Activated naive CD4-positive, alpha-beta T cell treated with anti-CD3 and anti-CD28 coated beads, Interleukin-2, amount 10 ng/mL, durations not matched to agents 7 days and 5 days (primary cell): ENCODE results near the gene SNX21.

Experiments used
- CTCF ChIA-PET: fragments of 350-600 bp; sonication (Branson Sonifier 250); formaldehyde crosslinking; loops from one replicate; lab custom pipeline; 2021; ENCODE audit warnings: antibody characterized with exemption; lab: Charles Lee
- DNase-seq: peaks from one replicate; pipeline ENCODE4 v3.0.0-alpha.2; 2020
- H3K27ac Mint-ChIP-seq: one replicate; pipeline ENCODE4 v1.8.0; 2021; ENCODE audit warnings: mild to moderate bottlenecking, moderate library complexity, mixed read lengths
- H3K27me3 Mint-ChIP-seq: one replicate; pipeline ENCODE4 v1.8.0; 2021; ENCODE audit warnings: mild to moderate bottlenecking, mixed read lengths
- H3K36me3 Mint-ChIP-seq: one replicate; pipeline ENCODE4 v1.8.0; 2021; ENCODE audit warnings: mixed read lengths
- H3K4me1 Mint-ChIP-seq: one replicate; pipeline ENCODE4 v1.8.0; 2021; ENCODE audit warnings: mixed read lengths
- H3K4me3 Mint-ChIP-seq: one replicate; pipeline ENCODE4 v1.8.0; 2021; ENCODE audit warnings: mild to moderate bottlenecking, moderate library complexity, mixed read lengths
- H3K9me3 Mint-ChIP-seq: one replicate; pipeline ENCODE4 v1.8.0; 2021; ENCODE audit warnings: mixed read lengths

The SNX21 gene

GRCh38 chr20:45813489-45813888 is 20.1 kb upstream of the SNX21 start:
- Mint-ChIP-seq H3K4me3 (peak overlapping the region; percentile 91), H3K4me1 (peaks cover 41% of the 10 kb centered on the region), H3K36me3 (peaks cover 65% of the 10 kb centered on the region), H3K27me3 (no peaks in the 10 kb centered on the region), H3K27ac (peak overlapping the region; percentile 86), H3K9me3 (no peaks in the 10 kb centered on the region)
- CTCF ChIA-PET: interaction anchor here (0.9 to 2.6 kb wide), 4 partner anchors 11 to 156 kb away, joined by 3 to 13 read pairs (median 6); no protein-coding TSS in a partner anchor
- DNase-seq: no peak

DNA sequence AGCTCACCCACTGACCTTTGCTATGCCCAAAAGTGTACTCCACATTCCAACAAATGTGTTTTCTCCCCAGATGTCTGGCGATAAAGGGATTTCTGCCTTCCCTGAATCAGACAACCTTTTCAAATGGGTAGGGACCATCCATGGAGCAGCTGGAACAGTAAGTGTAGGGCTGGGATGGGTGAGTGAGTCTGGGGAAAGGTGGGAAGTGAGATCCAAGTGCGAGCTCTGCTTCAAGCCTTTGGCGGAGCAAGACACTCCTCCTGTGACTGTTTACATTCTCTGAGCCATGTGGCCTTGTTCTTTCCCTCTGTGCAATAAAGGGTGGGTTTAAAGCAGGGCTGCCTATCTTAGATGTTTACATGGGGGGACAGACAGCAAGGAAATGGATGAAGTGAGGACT is 19.3 kb upstream of the SNX21 start:
- no peak overlapping the region for H3K27ac Mint-ChIP-seq
- CTCF ChIA-PET: interaction anchor here (2.0 to 2.6 kb wide), 2 partner anchors 10 to 15 kb away, joined by 8 to 13 read pairs; no protein-coding TSS in a partner anchor
- no peaks in the 10 kb centered on the region for H3K27me3 Mint-ChIP-seq
- H3K4me3 Mint-ChIP-seq: peak overlapping the region; percentile 31
- peaks cover 59% of the 10 kb centered on the region for H3K36me3 Mint-ChIP-seq
- H3K4me1 Mint-ChIP-seq: peaks cover 41% of the 10 kb centered on the region
- H3K9me3 Mint-ChIP-seq: no peaks in the 10 kb centered on the region
- DNase-seq: no peak

GRCh38 chr20:45816951-45817350 is 16.6 kb upstream of the SNX21 start:
- DNase-seq: no peak
- Mint-ChIP-seq H3K27ac (no peak overlapping the region), H3K4me3 (no peak overlapping the region), H3K36me3 (peaks cover 37% of the 10 kb centered on the region), H3K4me1 (peaks cover 34% of the 10 kb centered on the region), H3K27me3 (peaks cover 7% of the 10 kb centered on the region), H3K9me3 (no peaks in the 10 kb centered on the region)
- CTCF ChIA-PET: interaction anchor here (0.8 to 0.9 kb wide), 2 partner anchors 18 to 153 kb away, joined by 3 to 4 read pairs; no protein-coding TSS in a partner anchor

DNA sequence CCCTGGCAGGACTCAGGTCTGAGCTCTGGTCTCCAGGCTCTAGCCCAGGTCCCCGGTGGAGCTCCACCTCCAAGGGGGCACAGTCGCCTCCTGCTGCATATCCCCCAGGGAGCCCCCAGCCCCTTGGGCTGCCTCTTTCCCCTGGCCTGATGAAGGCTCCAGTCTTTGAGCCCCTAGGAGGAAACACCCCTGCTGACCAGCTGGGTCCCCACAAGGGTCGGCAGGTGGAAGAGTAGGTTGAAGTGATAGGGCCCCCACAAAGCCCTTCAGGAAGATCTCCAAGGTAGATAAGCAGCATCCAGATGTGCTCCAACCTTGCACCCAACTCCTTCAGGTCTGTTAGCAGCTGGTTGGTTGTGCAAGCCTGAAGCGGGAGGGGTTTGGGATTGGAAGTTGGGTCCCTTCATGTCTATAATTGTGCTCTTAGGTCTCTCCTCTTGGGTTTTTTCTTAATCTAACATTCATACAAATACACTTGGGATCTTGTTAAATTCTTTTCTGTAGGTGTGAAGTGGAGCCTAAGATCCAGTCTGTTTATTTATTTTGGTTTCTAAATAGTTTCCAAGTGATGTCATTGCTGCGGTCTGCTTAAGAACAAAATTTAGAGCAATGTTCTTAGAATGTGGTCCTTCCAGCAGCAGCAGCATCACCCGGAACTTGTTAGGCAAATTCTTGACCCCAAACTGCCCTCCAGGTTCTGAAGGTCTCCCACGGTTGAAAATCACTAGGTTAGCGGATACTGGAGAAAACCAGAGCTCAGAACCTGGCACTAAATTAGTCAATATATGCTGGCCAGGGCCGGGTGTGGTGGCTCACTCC is 16.0 kb upstream of the SNX21 start:
- H3K27ac Mint-ChIP-seq: no peak overlapping the region
- H3K4me3 Mint-ChIP-seq: no peak overlapping the region
- CTCF ChIA-PET: interaction anchor here (0.8 to 0.9 kb wide), 2 partner anchors 18 to 153 kb away, joined by 3 to 4 read pairs; no protein-coding TSS in a partner anchor
- H3K9me3 Mint-ChIP-seq: no peaks in the 10 kb centered on the region
- DNase-seq: no peak
- peaks cover 31% of the 10 kb centered on the region for H3K4me1 Mint-ChIP-seq
- H3K27me3 Mint-ChIP-seq: peaks cover 14% of the 10 kb centered on the region
- peaks cover 32% of the 10 kb centered on the region for H3K36me3 Mint-ChIP-seq

DNA sequence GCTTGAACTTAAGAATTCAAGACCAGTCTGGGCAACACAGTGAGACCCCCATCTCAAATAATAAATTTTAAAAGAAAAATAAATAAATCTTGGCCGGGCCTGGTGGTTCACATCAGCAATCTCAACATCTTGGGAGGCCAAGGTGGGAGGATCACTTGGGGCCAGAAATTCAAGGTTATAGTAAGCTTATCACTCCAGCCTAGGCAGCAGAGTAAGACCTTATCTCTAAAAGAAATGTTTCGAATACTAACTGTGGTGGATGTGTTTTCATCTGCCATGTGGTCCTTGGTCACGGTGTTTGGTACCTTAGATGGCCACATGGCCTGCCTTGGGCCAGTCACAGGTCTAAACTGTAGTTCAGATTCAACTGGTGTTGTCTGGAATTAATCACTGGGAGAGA is 15.4 kb upstream of the SNX21 start:
- H3K9me3 Mint-ChIP-seq: no peaks in the 10 kb centered on the region
- H3K4me1 Mint-ChIP-seq: peaks cover 28% of the 10 kb centered on the region
- H3K4me3 Mint-ChIP-seq: no peak overlapping the region
- no peak overlapping the region for H3K27ac Mint-ChIP-seq
- DNase-seq: no peak
- peaks cover 20% of the 10 kb centered on the region for H3K27me3 Mint-ChIP-seq
- H3K36me3 Mint-ChIP-seq: peaks cover 26% of the 10 kb centered on the region
- CTCF ChIA-PET: interaction anchor here (0.7 kb wide), 1 partner anchor 24 kb away, joined by 3 read pairs; no protein-coding TSS in a partner anchor

- Mint-ChIP-seq H3K4me1 (peaks cover 29% of the 10 kb centered on the region), H3K9me3 (no peaks in the 10 kb centered on the region), H3K27ac (no peak overlapping the region), H3K27me3 (peaks cover 33% of the 10 kb centered on the region), H3K36me3 (peaks cover 20% of the 10 kb centered on the region), H3K4me3 (no peak overlapping the region)
- DNase-seq: no peak
- CTCF ChIA-PET: no interaction called here
These were observed 14.1 kb upstream of the SNX21 start for GRCh38 chr20:45819466-45819865.

DNA sequence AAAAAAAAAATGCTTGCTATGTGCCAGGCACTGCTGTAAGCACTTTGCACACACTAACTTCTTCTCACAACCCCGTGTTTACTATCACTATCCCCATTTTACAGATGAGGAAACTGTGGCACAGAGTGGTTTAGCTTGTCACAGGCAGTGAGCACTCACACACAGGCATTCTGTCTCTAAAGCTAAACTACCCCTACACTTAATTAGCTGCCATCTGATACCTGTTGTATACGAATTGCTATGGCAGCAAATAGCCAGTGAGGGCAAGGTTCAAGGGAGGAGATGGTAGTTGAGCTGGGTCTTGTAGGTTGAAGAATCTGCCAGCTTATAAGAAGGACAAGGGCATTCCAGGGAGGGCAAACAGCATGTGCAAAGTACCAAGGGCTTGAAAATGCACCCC is 11.7 kb upstream of the SNX21 start:
- H3K36me3 Mint-ChIP-seq: peaks cover 5% of the 10 kb centered on the region
- CTCF ChIA-PET: interaction anchor here (0.9 to 3.6 kb wide), 2 partner anchors 112 to 148 kb away, joined by 3 to 20 read pairs; no protein-coding TSS in a partner anchor
- no peak for DNase-seq
- peaks cover 48% of the 10 kb centered on the region for H3K27me3 Mint-ChIP-seq
- no peak overlapping the region for H3K27ac Mint-ChIP-seq
- H3K4me1 Mint-ChIP-seq: peaks cover 21% of the 10 kb centered on the region
- no peak overlapping the region for H3K4me3 Mint-ChIP-seq
- no peaks in the 10 kb centered on the region for H3K9me3 Mint-ChIP-seq

DNA sequence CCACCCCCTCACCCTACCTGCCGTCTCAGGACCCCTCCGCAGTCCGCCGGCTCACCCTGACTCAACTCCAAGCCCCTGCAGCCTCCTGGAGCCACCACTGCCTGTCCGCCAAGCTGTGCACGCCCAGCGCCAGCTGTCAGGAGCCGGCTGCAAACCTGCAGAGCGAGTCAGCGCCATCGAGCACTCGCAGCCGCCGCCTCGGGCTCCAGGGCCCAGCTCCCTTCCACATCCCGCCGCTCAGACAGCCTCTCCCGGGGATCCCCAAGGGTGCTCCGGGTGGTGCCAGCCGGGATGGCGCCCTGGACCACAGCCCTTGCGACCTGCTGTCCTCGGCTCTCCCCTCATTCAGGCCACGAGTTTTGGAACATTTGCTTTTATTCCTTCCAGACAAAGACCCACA is 10.7 kb upstream of the SNX21 start:
- Mint-ChIP-seq H3K9me3 (no peaks in the 10 kb centered on the region), H3K4me1 (peaks cover 18% of the 10 kb centered on the region), H3K27me3 (peaks cover 56% of the 10 kb centered on the region), H3K27ac (no peak overlapping the region), H3K4me3 (no peak overlapping the region), H3K36me3 (peaks cover 1% of the 10 kb centered on the region)
- CTCF ChIA-PET: interaction anchor here (0.9 to 3.6 kb wide), 2 partner anchors 111 to 147 kb away, joined by 3 to 20 read pairs; no protein-coding TSS in a partner anchor
- DNase-seq: peak; percentile 32

DNA sequence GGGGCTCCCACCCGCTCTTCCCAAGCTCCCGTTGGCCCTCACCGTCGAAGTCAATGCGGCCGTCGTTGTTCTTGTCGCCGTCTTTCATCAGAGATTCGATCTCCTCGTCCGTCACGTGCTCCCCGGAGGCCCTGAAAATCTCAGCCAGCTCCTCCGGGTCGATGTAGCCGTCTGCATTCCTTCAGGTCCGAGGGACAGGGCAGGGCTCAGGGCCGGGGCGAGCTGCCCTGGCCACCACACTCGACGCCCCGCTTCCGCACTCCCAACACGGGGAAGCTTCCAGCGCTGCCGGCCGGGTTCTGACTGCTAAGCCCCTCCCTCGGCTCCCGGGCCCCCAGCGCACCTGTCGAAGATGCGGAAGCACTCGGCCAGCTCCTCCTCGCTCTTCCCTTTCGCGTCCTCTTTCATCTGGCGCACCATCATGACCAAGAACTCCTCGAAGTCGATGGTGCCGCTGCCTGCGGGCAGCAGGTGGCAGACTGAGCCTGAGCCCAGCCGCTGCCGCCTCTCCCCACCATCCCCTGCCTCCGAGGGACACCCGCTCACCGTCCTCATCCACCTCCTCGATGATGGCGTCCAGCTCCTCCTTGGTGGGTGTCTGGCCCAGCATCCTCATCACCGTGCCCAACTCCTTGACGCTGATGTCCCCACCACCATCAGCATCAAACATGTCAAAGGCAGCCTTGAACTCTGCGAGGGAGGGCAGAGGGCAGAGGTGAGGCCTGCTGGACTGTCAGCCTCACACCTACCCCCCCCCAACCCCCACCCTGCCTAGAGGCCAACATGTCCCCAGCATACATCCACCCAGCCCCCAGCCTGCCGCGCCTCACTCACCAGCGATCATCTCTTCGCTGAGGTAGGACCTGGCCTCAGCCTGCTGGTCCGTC is 9.4 kb upstream of the SNX21 start:
- Mint-ChIP-seq H3K27ac (no peak overlapping the region), H3K27me3 (peaks cover 64% of the 10 kb centered on the region), H3K4me3 (peak overlapping the region; percentile 34), H3K4me1 (peaks cover 18% of the 10 kb centered on the region), H3K36me3 (peaks cover 1% of the 10 kb centered on the region), H3K9me3 (no peaks in the 10 kb centered on the region)
- CTCF ChIA-PET: interaction anchor here (0.6 to 3.6 kb wide), 15 partner anchors 9 to 164 kb away, joined by 3 to 20 read pairs (median 4); partner anchors contain the start of genes SNX21 and ZNF335
- DNase-seq: peak; percentile 72

- Mint-ChIP-seq H3K36me3 (peaks cover 1% of the 10 kb centered on the region), H3K27ac (no peak overlapping the region), H3K27me3 (peaks cover 70% of the 10 kb centered on the region), H3K4me3 (no peak overlapping the region), H3K4me1 (peaks cover 18% of the 10 kb centered on the region), H3K9me3 (no peaks in the 10 kb centered on the region)
- DNase-seq: no peak
- CTCF ChIA-PET: interaction anchor here (0.6 to 0.9 kb wide), 3 partner anchors 15 to 139 kb away, joined by 3 read pairs; no protein-coding TSS in a partner anchor
These were observed 7.1 kb upstream of the SNX21 start for GRCh38 chr20:45826381-45827019.

DNA sequence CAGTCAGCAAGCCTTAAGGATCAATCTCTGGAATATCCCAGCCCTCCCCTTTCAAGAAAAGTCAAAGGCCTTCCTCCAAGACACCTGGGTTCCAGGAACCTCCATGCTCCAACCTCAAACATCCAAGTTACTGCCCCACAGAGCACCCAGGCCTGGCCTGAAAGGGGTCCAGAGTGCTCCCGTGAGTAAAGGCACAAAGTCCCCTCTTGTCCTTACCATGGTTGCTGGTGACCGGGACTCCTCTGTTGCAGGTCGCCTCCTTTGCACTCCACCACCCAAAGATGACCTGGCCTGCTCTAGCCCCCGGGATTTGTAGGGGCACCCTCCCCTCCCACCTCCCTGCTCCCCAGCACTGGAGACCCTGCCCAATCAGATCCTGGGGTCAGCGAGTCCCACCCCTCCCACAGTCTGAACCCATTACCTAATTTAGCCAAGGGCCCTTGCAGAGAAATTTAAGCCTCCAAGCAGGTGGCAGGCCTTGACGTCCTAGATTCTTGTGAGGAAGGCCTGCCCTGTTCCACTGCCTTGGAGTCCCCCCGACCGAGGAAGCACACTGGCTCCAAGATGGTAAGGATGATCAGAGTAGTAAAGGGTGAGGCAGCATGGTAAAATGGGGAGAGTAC is 6.5 kb upstream of the SNX21 start, which contains the start of gene TNNC2:
Gene TNNC2 (minus strand): TSS at position 283 of the 623 bp plus-strand sequence. CDS start 64 bp downstream, at position 219.
- CTCF ChIA-PET: no interaction called here
- Mint-ChIP-seq H3K27ac (no peak within 1 kb of the TSS), H3K4me1 (peaks cover 18% of the 10 kb centered on the region), H3K27me3 (peaks cover 64% of the 10 kb centered on the region), H3K36me3 (peaks cover 1% of the 10 kb centered on the region), H3K9me3 (no peaks in the 10 kb centered on the region), H3K4me3 (no peak within 1 kb of the TSS)
- DNase-seq: no peak

DNA sequence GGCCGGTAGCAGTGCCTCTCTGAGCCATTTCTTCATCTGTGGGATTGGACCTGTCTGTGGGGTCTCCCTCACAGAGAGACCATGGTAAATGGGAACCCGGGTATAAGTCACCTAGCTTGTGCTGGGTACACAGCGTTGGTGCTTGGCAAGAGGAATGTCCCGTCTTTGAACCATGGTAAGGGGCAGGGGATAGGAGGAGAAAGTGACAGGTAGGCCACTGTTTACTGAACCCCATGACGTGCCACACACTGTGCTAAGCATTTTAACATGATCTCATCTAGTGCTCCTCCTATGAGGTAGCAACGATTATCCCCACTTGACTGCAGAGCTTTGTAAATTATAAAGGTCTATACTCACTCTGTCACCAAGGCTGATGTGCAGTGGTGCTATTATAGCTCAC is 5.9 kb upstream of the SNX21 start:
- peaks cover 16% of the 10 kb centered on the region for H3K4me1 Mint-ChIP-seq
- no peak overlapping the region for H3K27ac Mint-ChIP-seq
- peaks cover 61% of the 10 kb centered on the region for H3K27me3 Mint-ChIP-seq
- no peaks in the 10 kb centered on the region for H3K9me3 Mint-ChIP-seq
- no peak overlapping the region for H3K4me3 Mint-ChIP-seq
- H3K36me3 Mint-ChIP-seq: peaks cover 1% of the 10 kb centered on the region
- DNase-seq: no peak
- CTCF ChIA-PET: no interaction called here

DNA sequence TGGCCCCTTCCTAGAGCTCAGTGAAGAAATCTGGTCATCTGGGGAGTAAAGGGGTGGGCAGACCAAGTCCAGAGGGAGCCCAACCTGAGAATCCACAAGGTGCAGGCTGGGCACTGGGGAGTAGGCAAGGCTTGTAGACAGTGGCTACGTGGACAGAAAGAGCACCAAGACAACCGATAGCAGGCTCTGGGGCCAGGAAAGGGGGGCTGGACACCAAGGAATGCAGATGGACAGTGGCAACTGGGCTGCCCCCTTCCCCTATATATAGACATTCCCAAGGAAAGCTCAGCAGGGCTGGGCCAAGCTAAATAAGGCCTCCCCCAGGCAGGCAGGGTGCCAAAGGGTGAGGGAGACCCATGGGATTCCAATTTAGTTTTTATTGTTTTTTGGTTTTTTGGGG is 5.0 kb upstream of the SNX21 start:
- Mint-ChIP-seq H3K9me3 (no peaks in the 10 kb centered on the region), H3K36me3 (peaks cover 1% of the 10 kb centered on the region), H3K27ac (no peak overlapping the region), H3K27me3 (peaks cover 61% of the 10 kb centered on the region), H3K4me1 (peaks cover 19% of the 10 kb centered on the region), H3K4me3 (no peak overlapping the region)
- no peak for DNase-seq
- CTCF ChIA-PET: no interaction called here
